Measurements from ENCODE around the gene APPL2. TPM values are rescaled to one million over a fixed set of nuclear protein-coding genes. Genes with fewer than 3 reads are reported as not detected.
"Not testable (repeated sequence)": the region's sequence is repeated elsewhere in the genome, so short reads cannot be mapped to it uniquely, and the experiment has no call there.

Gene APPL2
- polyA plus RNA-seq, 3 donors: 69.0 to 108 (median 86.4) TPM

DNA sequence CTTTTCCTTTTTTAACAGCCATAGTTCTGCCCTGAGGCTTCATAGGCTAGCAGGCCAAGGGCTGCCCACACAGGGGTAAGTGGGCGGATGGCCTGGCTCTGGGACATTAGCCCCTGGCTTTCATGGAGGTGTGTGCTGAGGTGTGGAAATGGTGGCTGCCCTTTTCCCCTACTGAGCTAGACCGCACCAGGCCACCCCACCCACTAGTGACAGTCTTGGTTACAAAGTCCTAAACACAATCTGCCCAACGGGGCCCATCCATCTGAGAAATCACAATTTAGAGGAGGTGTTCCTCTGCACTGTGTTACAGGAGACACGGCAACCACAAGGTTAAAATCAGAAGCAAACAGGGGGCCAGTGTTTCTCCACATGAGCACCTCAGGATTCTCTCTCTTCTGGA lies 35.6 kb downstream of the APPL2 start:
- no peak for DNase-seq

DNA sequence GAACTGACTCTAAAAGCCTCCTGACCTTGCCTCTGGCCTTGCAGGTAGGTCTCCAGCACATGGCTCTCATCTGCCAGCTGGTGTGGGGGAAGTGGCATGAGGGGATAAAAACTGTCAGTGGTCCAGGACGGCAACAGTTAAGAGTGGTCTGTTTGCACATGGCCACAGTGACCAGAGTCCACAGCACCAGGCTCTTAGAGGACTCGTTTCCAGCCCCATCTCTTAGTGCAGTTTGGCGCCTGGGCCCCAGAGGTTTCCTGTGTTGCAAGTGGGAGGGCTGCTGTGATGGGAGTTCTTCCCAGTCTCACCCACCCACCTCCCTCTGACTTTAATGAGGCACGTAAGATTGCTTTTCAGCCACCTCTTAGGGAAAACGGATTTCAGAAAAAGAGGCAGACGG lies 37.0 kb downstream of the APPL2 start:
- no peak for DNase-seq

DNA sequence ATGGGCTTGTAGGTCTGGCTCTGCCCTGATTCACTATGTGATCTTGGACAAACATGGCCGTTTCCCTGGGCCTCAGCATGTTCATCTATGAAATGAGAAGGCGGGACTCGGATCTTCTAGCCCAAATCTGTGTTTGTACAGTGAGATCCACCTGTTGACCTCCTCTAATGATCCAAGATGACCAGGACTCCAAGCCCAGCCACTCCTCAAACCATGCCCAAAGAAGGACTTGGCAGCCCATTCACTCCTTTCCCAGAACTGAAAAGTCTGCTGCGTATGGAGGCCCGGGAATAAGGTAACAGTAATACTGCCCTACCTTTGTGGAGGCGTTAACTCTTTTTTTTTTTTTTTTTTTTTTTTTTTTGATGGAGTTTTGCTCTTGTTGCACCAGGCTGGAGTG lies 39.9 kb downstream of the APPL2 start:
- no peak for DNase-seq

- DNase-seq: no peak
These were observed 41.0 kb downstream of the APPL2 start for GRCh38 chr12:105194947-105195346.

GRCh38 chr12:105192624-105193225 lies 43.2 kb downstream of the APPL2 start:
- no peak for DNase-seq

- no peak for DNase-seq
These were observed 45.4 kb downstream of the APPL2 start for GRCh38 chr12:105190530-105190929.

DNA sequence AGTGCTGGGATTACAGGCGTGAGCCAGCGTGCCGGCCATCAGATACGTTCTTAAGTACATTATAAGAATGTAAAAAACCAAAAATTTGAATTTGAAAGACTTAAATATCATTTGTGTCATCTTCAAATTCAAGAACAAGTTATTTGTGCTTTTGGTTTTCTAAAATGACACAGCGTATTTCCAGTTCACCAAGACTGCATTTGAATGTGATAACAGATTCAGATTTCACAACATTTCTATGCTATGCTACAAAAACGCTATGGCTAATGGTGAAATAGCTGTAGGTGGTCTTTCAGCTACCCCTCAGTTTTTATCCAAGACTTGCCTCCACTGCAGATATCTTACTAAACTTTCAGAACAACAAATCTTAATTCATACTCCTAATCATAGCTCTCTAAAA lies 46.7 kb downstream of the APPL2 start:
- no peak for DNase-seq

GRCh38 chr12:105183976-105184375 lies 52.0 kb downstream of the APPL2 start:
- not testable (repeated sequence) for DNase-seq

- DNase-seq: not testable (repeated sequence)
These were observed 52.6 kb downstream of the APPL2 start for GRCh38 chr12:105183406-105183805.

DNA sequence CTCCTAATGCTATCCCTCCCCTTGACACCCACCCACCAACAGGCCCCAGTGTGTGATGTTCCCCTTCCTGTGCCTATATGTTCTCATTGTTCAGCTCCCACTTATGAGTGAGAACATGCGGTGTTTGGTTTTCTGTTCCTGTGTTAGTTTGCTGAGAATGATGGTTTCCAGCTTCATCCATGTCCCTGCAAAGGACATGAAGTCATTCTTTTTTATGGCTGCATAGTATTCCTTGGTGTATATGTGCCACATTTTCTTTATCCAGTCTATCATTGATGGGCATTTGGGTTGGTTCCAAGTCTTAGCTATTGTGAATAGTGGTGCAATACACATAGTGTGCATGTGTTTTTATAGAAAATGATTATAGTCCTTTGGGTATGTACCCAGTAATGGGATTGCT lies 56.9 kb downstream of the APPL2 start:
- not testable (repeated sequence) for DNase-seq

DNA sequence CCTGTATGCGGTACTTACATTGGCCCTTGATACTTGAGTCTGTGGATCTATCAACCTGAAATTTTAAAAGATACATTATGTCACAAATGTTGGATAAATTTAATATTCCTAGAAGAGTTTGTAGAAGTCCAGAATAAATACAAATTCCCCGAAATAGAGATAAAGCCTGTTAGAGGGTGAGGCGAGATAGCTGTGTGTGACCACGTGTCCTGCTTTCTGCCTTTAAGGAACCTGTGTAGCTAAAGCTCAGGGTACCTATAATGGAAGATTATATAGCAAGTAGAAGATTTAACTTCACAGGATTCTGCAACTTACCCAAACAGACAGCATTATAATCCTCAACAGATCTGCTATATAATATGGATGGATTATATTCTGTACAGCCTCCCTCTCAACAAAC lies 58.8 kb downstream of the APPL2 start:
- DNase-seq: no peak

- DNase-seq: no peak
These were observed 60.5 kb downstream of the APPL2 start for GRCh38 chr12:105175397-105175990.

GRCh38 chr12:105171691-105172436 lies 64.1 kb downstream of the APPL2 start:
- DNase-seq: no peak

DNA sequence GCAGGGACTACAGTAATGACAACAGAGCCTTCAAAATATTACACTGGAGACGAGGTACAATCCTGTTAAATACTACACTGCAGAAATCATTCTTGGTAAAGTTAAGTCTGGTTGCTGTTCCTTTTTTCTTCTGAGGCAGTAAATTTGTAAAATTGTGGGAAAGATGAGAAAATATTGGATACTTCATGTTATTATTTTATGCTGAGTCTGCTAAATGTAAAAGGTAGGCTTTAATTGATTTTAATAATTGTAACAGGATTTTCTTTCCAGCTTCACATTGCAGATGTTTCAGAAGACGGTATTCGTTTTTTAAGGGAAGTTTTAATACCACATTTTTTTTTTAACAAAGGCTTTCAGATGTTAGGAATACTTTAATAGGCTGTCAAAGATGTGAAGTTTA lies 65.8 kb downstream of the APPL2 start:
- no peak for DNase-seq

GRCh38 chr12:105168006-105168405 lies 68.0 kb downstream of the APPL2 start:
- no peak for DNase-seq

DNA sequence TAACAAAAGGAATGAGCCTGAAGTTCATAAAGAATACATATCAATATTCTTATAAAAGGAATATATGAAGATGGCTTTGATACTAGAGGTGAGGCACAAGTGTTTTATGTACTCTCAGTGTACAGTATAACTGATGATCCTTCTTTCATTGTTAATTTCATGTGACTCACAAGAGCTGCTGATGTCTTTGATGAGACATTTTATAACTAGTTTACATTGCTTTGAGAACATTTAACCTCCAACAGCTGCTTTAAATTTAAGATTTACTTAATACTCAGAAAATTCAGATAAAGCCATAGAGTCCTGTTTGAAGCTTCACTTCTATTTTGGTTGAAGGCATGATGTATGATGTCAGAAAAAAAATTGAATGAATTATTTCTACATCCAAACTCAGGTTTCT lies 68.6 kb downstream of the APPL2 start:
- no peak for DNase-seq

GRCh38 chr12:105166736-105167135 lies 69.2 kb downstream of the APPL2 start:
- no peak for DNase-seq

GRCh38 chr12:105164068-105164467 lies 71.9 kb downstream of the APPL2 start:
- DNase-seq: peak; percentile 10

- no peak for DNase-seq
These were observed 73.8 kb downstream of the APPL2 start for GRCh38 chr12:105162174-105162573.

DNA sequence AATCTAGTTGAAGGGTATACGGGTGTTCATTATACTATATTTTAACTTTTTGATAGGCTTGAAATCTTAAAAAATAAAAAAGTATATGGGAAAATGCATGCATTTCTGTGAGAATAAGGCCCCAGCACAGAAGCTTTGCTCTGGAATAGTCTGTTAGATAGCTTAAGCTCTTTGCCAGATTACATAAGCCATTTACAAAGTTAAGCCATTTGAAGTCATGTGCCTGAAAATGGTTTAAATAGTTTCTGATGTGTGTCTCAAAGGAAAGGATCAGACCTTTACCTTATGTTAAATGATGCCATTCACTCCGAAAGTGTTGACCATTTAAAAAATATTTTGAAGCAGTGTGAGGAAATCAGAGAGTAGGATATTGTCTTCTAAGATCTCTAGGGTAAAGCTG lies 77.1 kb downstream of the APPL2 start:
- DNase-seq: no peak

DNA sequence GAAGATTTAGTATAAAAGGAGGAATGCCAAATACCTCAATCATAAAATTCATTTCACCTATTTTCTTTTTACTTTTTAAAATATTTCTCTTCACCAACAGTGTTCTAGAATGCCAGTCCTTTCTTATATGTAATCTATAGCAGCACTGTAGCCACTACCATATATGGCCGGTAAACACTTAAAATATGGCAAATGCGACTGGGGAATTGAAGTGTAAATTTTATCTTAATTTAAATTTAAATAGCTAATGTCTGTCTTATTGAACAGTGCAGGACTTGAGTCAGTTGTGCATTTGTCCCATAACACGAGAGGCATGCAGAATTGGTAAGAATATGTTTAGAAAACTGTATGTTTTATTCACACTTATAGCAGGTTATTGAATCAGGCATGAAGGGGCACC lies 78.4 kb downstream of the APPL2 start:
- DNase-seq: no peak

GRCh38 chr12:105156260-105156659 lies 79.7 kb downstream of the APPL2 start:
- DNase-seq: no peak

GRCh38 chr12:105142259-105142658 lies 93.7 kb downstream of the APPL2 start:
- DNase-seq: no peak
